HG03457 (cell line): ENCODE data around the gene APOM.
A peak's percentile ranks its signal among the peaks of the same experiment; 100 is the strongest.

Source experiments
- ATAC-seq: cut with Tn5 transposase; IDR thresholded peaks from one replicate; pipeline ENCODE4 v1.9.1; 2021; ENCODE audit warnings: moderate number of reproducible peaks; ENCODE audit not compliant: unreplicated experiment

The APOM gene

GRCh38 chr6:31630177-31630934, 25.3 kb upstream of the APOM start:
- ATAC-seq = no peak

- ATAC-seq = no peak
Observed at GRCh38 chr6:31631209-31631608, 24.5 kb upstream of the APOM start.

- no peak for ATAC-seq
Observed at GRCh38 chr6:31631681-31632278, 23.9 kb upstream of the APOM start.

- ATAC-seq = no peak
Observed at GRCh38 chr6:31632279-31632946, 23.3 kb upstream of the APOM start.

- no peak for ATAC-seq
Observed at GRCh38 chr6:31633447-31633846, 22.2 kb upstream of the APOM start.

GRCh38 chr6:31634131-31634530, 21.6 kb upstream of the APOM start:
- ATAC-seq = no peak

GRCh38 chr6:31634969-31635575, 20.6 kb upstream of the APOM start:
- ATAC-seq = no peak

GRCh38 chr6:31636698-31637596, 18.7 kb upstream of the APOM start:
- ATAC-seq = no peak

- ATAC-seq = no peak
Observed at GRCh38 chr6:31639043-31639442, 16.7 kb upstream of the APOM start.

- ATAC-seq = no peak
Observed at GRCh38 chr6:31639449-31639861, 16.2 kb upstream of the APOM start.

GRCh38 chr6:31640612-31641011, 15.1 kb upstream of the APOM start:
- no peak for ATAC-seq

- no peak for ATAC-seq
Observed at GRCh38 chr6:31641370-31641769, 14.3 kb upstream of the APOM start.

- ATAC-seq = no peak
Observed at GRCh38 chr6:31642798-31643570, 12.7 kb upstream of the APOM start.

GRCh38 chr6:31643818-31644454, 11.8 kb upstream of the APOM start:
- no peak for ATAC-seq

GRCh38 chr6:31645325-31645724, 10.4 kb upstream of the APOM start:
- no peak for ATAC-seq

- ATAC-seq = peak; percentile 22
Observed at GRCh38 chr6:31651602-31652191, 4.0 kb upstream of the APOM start.

- ATAC-seq = peak; percentile 23
Observed at GRCh38 chr6:31652925-31653724, 2.6 kb upstream of the APOM start.
